ENCODE measurements around the gene A4GALT. TPM values are rescaled to one million over a fixed set of nuclear protein-coding genes. Genes with fewer than 3 reads are reported as not detected.
"Not testable (repeated sequence)": the region's sequence is repeated elsewhere in the genome, so short reads cannot be mapped to it uniquely, and the experiment has no call there.

Gene A4GALT
- total and polyA plus RNA-seq, 7 donors, result 1.6 to 51.0 (median 23.5) TPM

DNA sequence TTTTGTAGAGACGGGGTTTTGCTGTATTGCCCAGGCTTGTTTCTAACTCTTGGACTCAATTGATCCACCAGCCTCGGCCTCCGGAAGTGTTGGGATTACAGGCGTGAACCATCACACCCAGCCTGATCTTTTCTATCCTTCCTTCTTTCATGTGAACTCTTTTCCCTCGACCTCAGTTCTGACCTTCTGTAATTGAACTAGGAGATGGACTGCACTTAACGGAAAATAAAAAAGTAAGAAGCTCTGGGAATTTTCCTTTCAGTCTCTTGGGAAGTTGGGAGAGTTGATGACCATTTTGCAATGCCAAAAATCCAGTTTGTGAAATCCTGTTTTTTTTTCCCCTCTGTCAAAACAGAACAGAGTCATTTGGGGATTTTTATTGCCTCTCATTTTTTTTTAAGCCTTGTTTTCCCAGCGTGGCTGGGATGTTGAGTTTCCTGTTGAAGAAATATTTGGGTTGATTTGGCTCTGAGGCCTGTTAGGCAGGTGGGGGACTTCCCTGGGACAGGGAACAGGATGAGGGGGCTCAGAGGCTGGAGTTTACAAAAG is 44.5 kb downstream of the A4GALT start:
- H3K4me1 ChIP-seq, result peaks cover 0 to 54% (median 33%) of the 10 kb centered on the region in 4 donors
- H3K27ac ChIP-seq, result peak overlapping the region; percentile 68 to 80 (median 72)
- no peak for DNase-seq
- H3K4me3 ChIP-seq, result no peak overlapping the region
- no peaks in the 10 kb centered on the region for H3K36me3 ChIP-seq
- 55 to 59% methylated on average over 7 of the region's 7 CpGs for whole genome bisulfite sequencing, 2 donors
- TF ChIP-seq EP300 (IDR thresholded peaks at IDR 0.05), result no peak
- TF ChIP-seq POLR2AphosphoS5 (IDR thresholded peaks at IDR 0.05), result peak; percentile 26 to 56 (median 38)
- no peak for TF ChIP-seq POLR2A (IDR thresholded peaks at IDR 0.05)
- TF ChIP-seq, protein P1, sequence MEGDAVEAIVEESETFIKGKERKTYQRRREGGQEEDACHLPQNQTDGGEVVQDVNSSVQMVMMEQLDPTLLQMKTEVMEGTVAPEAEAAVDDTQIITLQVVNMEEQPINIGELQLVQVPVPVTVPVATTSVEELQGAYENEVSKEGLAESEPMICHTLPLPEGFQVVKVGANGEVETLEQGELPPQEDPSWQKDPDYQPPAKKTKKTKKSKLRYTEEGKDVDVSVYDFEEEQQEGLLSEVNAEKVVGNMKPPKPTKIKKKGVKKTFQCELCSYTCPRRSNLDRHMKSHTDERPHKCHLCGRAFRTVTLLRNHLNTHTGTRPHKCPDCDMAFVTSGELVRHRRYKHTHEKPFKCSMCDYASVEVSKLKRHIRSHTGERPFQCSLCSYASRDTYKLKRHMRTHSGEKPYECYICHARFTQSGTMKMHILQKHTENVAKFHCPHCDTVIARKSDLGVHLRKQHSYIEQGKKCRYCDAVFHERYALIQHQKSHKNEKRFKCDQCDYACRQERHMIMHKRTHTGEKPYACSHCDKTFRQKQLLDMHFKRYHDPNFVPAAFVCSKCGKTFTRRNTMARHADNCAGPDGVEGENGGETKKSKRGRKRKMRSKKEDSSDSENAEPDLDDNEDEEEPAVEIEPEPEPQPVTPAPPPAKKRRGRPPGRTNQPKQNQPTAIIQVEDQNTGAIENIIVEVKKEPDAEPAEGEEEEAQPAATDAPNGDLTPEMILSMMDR (IDR thresholded peaks at IDR 0.05), result no peak
- no peaks in the 10 kb centered on the region for H3K27me3 ChIP-seq
- H3K9me3 ChIP-seq, result no peaks in the 10 kb centered on the region
- intact Hi-C loops (cut with DNase I), result no loop called here

DNA sequence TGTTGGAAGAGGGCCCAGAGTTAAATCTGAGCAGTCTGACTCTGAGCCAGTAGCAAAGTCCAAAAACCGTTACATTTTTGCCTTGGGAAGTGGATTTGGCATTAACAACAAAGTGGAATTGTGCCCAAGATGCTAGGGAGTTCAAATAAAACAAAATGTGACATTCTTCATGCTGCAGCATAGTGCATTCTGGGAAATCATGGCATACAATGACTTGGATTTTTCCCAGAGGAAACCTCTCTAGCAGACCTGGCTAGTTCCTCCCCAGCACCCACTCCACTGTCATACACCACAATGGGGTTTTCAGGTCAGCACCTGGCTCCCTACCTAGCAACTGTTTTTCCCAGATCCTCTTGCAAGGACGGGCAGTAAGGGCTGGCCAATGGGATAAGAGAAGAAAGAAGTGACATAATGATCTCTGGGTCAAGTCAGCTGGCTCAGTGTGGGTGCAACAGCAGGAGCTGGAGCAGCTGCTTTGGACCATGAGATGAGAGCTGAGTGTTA is 46.7 kb downstream of the A4GALT start:
- Histone ChIP-seq H3K27me3 (no peaks in the 10 kb centered on the region), H3K27ac (peak overlapping the region; percentile 18 to 31 (median 24)), H3K9me3 (no peaks in the 10 kb centered on the region), H3K4me3 (no peak overlapping the region), H3K36me3 (no peaks in the 10 kb centered on the region), H3K4me1 (peaks cover 0 to 43% (median 28%) of the 10 kb centered on the region in 4 donors)
- no peak for DNase-seq
- 14 to 43% methylated on average over 2 of the region's 2 CpGs for WGBS, 2 donors
- TF ChIP-seq POLR2A (IDR thresholded peaks at IDR 0.05) (no peak), EP300 (IDR thresholded peaks at IDR 0.05) (no peak), POLR2AphosphoS5 (IDR thresholded peaks at IDR 0.05) (peak in 3 of 4 donors; percentile 34 to 67 (median 35))
- TF ChIP-seq, protein P1 (IDR thresholded peaks at IDR 0.05), result no peak
- intact Hi-C loops (cut with DNase I), result no loop called here

DNA sequence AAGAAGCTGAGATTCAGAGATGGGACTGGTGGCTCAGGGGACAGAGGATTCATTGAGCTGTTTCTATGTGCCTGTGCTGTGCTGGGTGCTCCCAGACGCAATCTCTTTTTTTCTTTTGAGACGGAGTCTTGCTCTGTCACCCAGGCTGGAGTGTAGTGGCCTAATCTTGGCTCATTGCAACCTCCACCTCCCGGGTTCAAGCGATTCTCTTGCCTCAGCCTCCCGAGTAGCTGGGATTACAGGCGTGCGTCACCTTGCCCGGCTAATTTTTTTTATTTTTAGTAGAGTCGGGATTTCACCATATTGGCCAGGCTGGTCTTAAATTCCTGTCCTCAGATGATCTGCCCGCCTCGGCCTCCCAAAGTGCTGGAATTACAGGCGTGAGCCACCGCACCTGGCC is 47.6 kb downstream of the A4GALT start:
- Histone ChIP-seq H3K27ac (peak overlapping the region in 1 of 4 donors; percentile 18), H3K4me1 (peaks cover 0 to 42% (median 28%) of the 10 kb centered on the region in 4 donors)
- H3K4me3 ChIP-seq; DNase-seq; H3K9me3 ChIP-seq; H3K27me3 ChIP-seq; intact Hi-C loops (cut with DNase I); H3K36me3 ChIP-seq: not testable (repeated sequence)
- 96% methylated on average over 13 of the region's 13 CpGs for WGBS, 2 donors

DNA sequence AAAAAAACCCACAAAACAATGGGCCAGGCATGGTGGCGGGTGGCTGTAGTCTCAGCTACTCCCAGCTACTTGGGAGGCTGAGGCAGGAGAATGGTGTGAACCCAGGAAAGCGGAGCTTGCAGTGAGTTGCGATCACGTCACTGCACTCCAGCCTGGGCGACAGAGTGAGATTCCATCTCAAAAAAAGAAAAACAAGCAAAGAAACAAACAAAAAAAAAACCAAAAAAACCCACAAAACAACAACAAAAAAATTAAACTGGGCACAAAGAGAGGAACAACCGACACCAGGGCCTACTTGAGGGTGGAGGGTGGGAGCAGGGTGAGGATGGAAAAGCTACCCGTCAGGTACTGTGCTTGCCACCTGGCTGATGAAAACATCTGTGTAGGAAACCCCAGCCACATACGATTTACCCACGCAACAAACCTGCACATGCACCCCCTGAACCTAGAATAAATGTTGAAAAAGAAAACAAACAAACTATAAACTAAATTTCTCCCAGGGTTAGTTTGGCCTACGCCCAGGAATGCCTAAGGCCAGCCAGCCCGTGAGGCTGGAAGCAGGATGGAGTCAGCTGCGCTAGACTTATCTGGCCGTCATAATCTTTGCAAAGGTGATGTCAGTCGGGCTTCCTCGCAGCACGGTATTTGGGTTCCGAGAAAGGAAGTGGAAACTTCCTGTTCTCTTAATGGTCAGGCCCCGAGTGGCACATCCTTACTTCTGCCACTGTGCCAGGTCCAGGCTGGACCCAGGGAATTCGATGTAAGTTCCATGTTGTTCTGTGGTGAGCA is 49.6 kb downstream of the A4GALT start:
- no peaks in the 10 kb centered on the region for H3K36me3 ChIP-seq
- H3K4me1 ChIP-seq, result peaks cover 0 to 26% (median 17%) of the 10 kb centered on the region in 4 donors
- H3K4me3 ChIP-seq, result no peak overlapping the region
- WGBS, 2 donors, result 31 to 48% methylated on average over 19 of the region's 19 CpGs
- intact Hi-C loops (cut with DNase I), result no loop called here
- H3K27me3 ChIP-seq, result no peaks in the 10 kb centered on the region
- no peaks in the 10 kb centered on the region for H3K9me3 ChIP-seq
- peak overlapping the region in 1 of 4 donors; percentile 27 for H3K27ac ChIP-seq
- TF ChIP-seq POLR2AphosphoS5 (IDR thresholded peaks at IDR 0.05), result peak in 1 of 4 donors; percentile 29
- TF ChIP-seq EP300 (IDR thresholded peaks at IDR 0.05), result no peak
- DNase-seq, result no peak

- Histone ChIP-seq H3K9me3 (no peaks in the 10 kb centered on the region), H3K27ac (no peak overlapping the region), H3K36me3 (no peaks in the 10 kb centered on the region), H3K4me1 (peaks cover 0 to 26% (median 17%) of the 10 kb centered on the region in 4 donors), H3K4me3 (no peak overlapping the region), H3K27me3 (no peaks in the 10 kb centered on the region)
- no peak for DNase-seq
- WGBS, 2 donors, result 84 to 88% methylated on average over 4 of the region's 4 CpGs
- intact Hi-C loops (cut with DNase I), result no loop called here
- TF ChIP-seq POLR2AphosphoS5 (IDR thresholded peaks at IDR 0.05) (no peak), EP300 (IDR thresholded peaks at IDR 0.05) (no peak), POLR2A (IDR thresholded peaks at IDR 0.05) (no peak)
- TF ChIP-seq, protein P1 (IDR thresholded peaks at IDR 0.05), result no peak
Measured at GRCh38 chr22:42670046-42670445, 50.6 kb downstream of the A4GALT start.

GRCh38 chr22:42666393-42666792 is 54.3 kb downstream of the A4GALT start:
- H3K9me3 ChIP-seq; DNase-seq; H3K36me3 ChIP-seq; H3K4me3 ChIP-seq; intact Hi-C loops (cut with DNase I); H3K27me3 ChIP-seq; H3K27ac ChIP-seq: not testable (repeated sequence)
- WGBS, 2 donors, result 82 to 88% methylated on average over 3 of the region's 3 CpGs
- peaks cover 0 to 26% (median 16%) of the 10 kb centered on the region in 4 donors for H3K4me1 ChIP-seq
